Osteoblast (primary cell): ENCODE data around the gene BBX. TPM values are rescaled to one million over a fixed set of nuclear protein-coding genes. Genes with fewer than 3 reads are reported as not detected.

ENCODE experiments used
- DNase-seq: peaks from one replicate; pipeline ENCODE4 v3.0.0; 2011; ENCODE audit warnings: low spot score, mixed read lengths; ENCODE audit not compliant: insufficient read length; ENCODE audit errors: missing footprints
- H2AFZ ChIP-seq: 2 replicates; pipeline ENCODE4 v1.6.0; 2011; ENCODE audit warnings: mild to moderate bottlenecking, low read length
- H3K27ac ChIP-seq: 2 replicates; pipeline ENCODE4 v1.5.1; 2011; ENCODE audit warnings: mild to moderate bottlenecking, low read depth, low read length, moderate library complexity
- H3K27me3 ChIP-seq: 2 replicates; pipeline ENCODE4 v1.6.0; 2012; ENCODE audit warnings: mild to moderate bottlenecking, control low read depth, inconsistent platforms, low read length, moderate library complexity; ENCODE audit not compliant: insufficient read depth
- H3K36me3 ChIP-seq: 2 replicates; pipeline ENCODE4 v1.5.1; 2011; ENCODE audit warnings: mild to moderate bottlenecking, low read length, control low read depth, moderate library complexity; ENCODE audit not compliant: insufficient read depth
- H3K4me1 ChIP-seq: 2 replicates; pipeline ENCODE4 v1.5.1; 2011; ENCODE audit warnings: mild to moderate bottlenecking, low read length, control low read depth, moderate library complexity; ENCODE audit not compliant: insufficient read depth
- H3K4me2 ChIP-seq: 2 replicates; pipeline ENCODE4 v1.6.0; 2011; ENCODE audit warnings: mild to moderate bottlenecking, low read length; ENCODE audit not compliant: insufficient read depth
- H3K4me3 ChIP-seq: fragments of 200-600 bp; sonication (generic); 3 replicates; pipeline ENCODE4 v1.5.1; 2012; ENCODE audit warnings: mild to moderate bottlenecking, low read length, inconsistent platforms; ENCODE audit not compliant: insufficient read depth
- H3K79me2 ChIP-seq: 2 replicates; pipeline ENCODE4 v1.6.0; 2012; ENCODE audit warnings: mild to moderate bottlenecking, low read length, control low read depth, inconsistent platforms; ENCODE audit not compliant: insufficient read depth
- H3K9me3 ChIP-seq: 2 replicates; pipeline ENCODE4 v1.5.1; 2011; ENCODE audit warnings: low read depth, low read length, control low read depth
- H4K20me1 ChIP-seq: 2 replicates; pipeline ENCODE4 v1.6.0; 2012; ENCODE audit warnings: mild to moderate bottlenecking, low read length, control low read depth; ENCODE audit not compliant: insufficient read depth
- CTCF ChIP-seq: IDR thresholded peaks from 2 replicates; pipeline ENCODE4 v1.5.1; 2011; ENCODE audit warnings: mild to moderate bottlenecking, low read depth, low read length, moderate library complexity; ENCODE audit errors: extremely low read depth
- total RNA-seq: library from RNA; depleted of rRNA; stranded (reverse); fragments of >200 nt; gene quantifications from 2 replicates; pipeline ENCODE4 v1.2.3, GENCODE V29; 2012

The BBX gene
- total RNA-seq, 1 donor = 66.6 TPM

GRCh38 chr3:107627962-107628542 lies 105.3 kb downstream of the BBX start:
- no peak overlapping the region for H3K4me2 ChIP-seq
- H3K27me3 ChIP-seq = no peaks in the 10 kb centered on the region
- H3K4me1 ChIP-seq = peaks cover 8% of the 10 kb centered on the region
- H3K79me2 ChIP-seq = peaks cover 7% of the 10 kb centered on the region
- H3K36me3 ChIP-seq = no peaks in the 10 kb centered on the region
- DNase-seq = no peak
- TF ChIP-seq CTCF = peak; percentile 35
- H4K20me1 ChIP-seq = peaks cover 14% of the 10 kb centered on the region
- H3K9me3 ChIP-seq = no peaks in the 10 kb centered on the region
- no peak overlapping the region for H3K4me3 ChIP-seq
- no peak overlapping the region for H2AFZ ChIP-seq
- H3K27ac ChIP-seq = no peak overlapping the region

GRCh38 chr3:107629566-107629965 lies 106.8 kb downstream of the BBX start:
- peaks cover 8% of the 10 kb centered on the region for H3K4me1 ChIP-seq
- no peak overlapping the region for H3K4me3 ChIP-seq
- peaks cover 14% of the 10 kb centered on the region for H4K20me1 ChIP-seq
- H2AFZ ChIP-seq = no peak overlapping the region
- no peak for TF ChIP-seq CTCF
- peaks cover 2% of the 10 kb centered on the region for H3K79me2 ChIP-seq
- H3K27ac ChIP-seq = no peak overlapping the region
- H3K9me3 ChIP-seq = no peaks in the 10 kb centered on the region
- DNase-seq = no peak
- no peaks in the 10 kb centered on the region for H3K36me3 ChIP-seq
- no peaks in the 10 kb centered on the region for H3K27me3 ChIP-seq
- H3K4me2 ChIP-seq = no peak overlapping the region

GRCh38 chr3:107630779-107631178 lies 108.0 kb downstream of the BBX start:
- Histone ChIP-seq H3K36me3 (no peaks in the 10 kb centered on the region), H3K4me1 (peaks cover 8% of the 10 kb centered on the region), H3K9me3 (no peaks in the 10 kb centered on the region), H3K4me3 (no peak overlapping the region), H3K4me2 (no peak overlapping the region), H3K27me3 (no peaks in the 10 kb centered on the region), H3K27ac (no peak overlapping the region), H2AFZ (no peak overlapping the region), H3K79me2 (peaks cover 2% of the 10 kb centered on the region), H4K20me1 (peaks cover 14% of the 10 kb centered on the region)
- no peak for DNase-seq
- TF ChIP-seq CTCF = no peak

DNA sequence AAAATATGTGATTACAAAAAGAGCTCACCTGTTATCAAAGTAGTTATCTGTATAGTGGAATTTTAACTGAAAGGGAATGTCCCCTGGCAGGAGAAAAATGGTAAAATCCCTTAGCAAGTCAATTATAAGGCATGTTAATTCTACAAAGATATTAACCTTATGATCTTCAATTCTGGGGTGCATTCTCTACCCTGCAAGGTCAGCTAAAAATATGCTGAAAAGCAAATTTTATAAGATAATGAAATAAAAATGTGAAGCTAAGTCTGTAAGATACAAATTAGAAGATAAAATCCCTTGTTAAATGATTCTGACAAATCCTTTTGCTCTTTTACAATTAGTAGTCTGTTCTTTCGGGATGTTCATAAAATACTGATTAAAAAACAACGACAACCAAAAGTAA lies 109.8 kb downstream of the BBX start:
- DNase-seq = no peak
- TF ChIP-seq CTCF = no peak
- H2AFZ ChIP-seq = no peak overlapping the region

More for the DNA sequence above, 109.8 kb downstream of the BBX start:
- H3K4me1 ChIP-seq = peaks cover 8% of the 10 kb centered on the region
- no peak overlapping the region for H3K4me2 ChIP-seq
- H3K36me3 ChIP-seq = no peaks in the 10 kb centered on the region
- H3K27ac ChIP-seq = no peak overlapping the region
- H3K4me3 ChIP-seq = no peak overlapping the region
- peaks cover 11% of the 10 kb centered on the region for H4K20me1 ChIP-seq
- H3K27me3 ChIP-seq = no peaks in the 10 kb centered on the region
- no peaks in the 10 kb centered on the region for H3K79me2 ChIP-seq
- H3K9me3 ChIP-seq = no peaks in the 10 kb centered on the region
